Measurements from ENCODE around the gene CLDN12.

GRCh38 chr7:90433221-90433620 lies 30.0 kb downstream of the CLDN12 start:
- TF ChIP-seq, protein P1, sequence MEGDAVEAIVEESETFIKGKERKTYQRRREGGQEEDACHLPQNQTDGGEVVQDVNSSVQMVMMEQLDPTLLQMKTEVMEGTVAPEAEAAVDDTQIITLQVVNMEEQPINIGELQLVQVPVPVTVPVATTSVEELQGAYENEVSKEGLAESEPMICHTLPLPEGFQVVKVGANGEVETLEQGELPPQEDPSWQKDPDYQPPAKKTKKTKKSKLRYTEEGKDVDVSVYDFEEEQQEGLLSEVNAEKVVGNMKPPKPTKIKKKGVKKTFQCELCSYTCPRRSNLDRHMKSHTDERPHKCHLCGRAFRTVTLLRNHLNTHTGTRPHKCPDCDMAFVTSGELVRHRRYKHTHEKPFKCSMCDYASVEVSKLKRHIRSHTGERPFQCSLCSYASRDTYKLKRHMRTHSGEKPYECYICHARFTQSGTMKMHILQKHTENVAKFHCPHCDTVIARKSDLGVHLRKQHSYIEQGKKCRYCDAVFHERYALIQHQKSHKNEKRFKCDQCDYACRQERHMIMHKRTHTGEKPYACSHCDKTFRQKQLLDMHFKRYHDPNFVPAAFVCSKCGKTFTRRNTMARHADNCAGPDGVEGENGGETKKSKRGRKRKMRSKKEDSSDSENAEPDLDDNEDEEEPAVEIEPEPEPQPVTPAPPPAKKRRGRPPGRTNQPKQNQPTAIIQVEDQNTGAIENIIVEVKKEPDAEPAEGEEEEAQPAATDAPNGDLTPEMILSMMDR (IDR thresholded peaks at IDR 0.05), result no peak
- no peak for TF ChIP-seq POLR2A (IDR thresholded peaks at IDR 0.05)
